ENCODE data around the gene GNG7.

Gene GNG7

DNA sequence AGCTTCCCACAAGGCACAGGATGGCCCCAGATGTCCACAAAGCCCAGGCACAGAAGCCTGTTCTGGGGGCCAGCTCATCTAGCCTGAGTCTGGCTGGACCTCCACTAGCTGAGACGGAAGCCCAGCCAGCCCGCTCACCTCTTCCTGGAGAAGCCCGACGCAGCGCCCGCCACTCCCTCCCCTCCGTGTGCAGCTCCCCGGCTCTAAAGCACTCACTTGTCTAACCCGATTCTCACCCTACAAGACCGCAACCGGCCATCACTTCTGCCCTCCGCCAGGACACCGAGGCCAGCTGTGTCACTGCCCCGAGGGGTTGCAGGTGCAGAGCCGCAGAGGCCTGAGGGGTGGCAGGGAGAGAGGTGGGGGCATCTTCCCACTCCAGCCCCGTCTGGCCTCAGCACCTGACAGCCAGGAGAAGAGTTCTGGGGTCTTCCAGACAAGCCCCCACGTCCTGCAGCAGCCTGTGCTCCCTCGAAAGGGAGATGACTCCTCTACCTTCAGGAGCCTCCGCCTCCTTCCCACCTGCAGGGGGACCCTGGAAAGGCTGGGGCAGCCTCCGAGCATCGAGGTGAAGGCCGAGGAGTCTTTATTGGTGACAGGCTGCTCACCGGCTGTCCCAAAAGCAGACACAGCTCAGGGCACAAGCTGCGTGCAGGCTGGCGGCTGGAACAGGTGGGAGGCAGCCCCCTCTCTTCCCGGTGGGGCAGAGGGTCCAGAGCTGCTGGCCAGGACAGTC lies 24.6 kb upstream of the GNG7 start:
- no peak for TF ChIP-seq EZH2phosphoT487 (IDR thresholded peaks at IDR 0.05; ENCODE audit: borderline replicate concordance, low read length)
- TF ChIP-seq, protein P1, sequence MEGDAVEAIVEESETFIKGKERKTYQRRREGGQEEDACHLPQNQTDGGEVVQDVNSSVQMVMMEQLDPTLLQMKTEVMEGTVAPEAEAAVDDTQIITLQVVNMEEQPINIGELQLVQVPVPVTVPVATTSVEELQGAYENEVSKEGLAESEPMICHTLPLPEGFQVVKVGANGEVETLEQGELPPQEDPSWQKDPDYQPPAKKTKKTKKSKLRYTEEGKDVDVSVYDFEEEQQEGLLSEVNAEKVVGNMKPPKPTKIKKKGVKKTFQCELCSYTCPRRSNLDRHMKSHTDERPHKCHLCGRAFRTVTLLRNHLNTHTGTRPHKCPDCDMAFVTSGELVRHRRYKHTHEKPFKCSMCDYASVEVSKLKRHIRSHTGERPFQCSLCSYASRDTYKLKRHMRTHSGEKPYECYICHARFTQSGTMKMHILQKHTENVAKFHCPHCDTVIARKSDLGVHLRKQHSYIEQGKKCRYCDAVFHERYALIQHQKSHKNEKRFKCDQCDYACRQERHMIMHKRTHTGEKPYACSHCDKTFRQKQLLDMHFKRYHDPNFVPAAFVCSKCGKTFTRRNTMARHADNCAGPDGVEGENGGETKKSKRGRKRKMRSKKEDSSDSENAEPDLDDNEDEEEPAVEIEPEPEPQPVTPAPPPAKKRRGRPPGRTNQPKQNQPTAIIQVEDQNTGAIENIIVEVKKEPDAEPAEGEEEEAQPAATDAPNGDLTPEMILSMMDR (IDR thresholded peaks at IDR 0.05; ENCODE audit: low read depth, low read length, poor library complexity, severe bottlenecking) = no peak

DNA sequence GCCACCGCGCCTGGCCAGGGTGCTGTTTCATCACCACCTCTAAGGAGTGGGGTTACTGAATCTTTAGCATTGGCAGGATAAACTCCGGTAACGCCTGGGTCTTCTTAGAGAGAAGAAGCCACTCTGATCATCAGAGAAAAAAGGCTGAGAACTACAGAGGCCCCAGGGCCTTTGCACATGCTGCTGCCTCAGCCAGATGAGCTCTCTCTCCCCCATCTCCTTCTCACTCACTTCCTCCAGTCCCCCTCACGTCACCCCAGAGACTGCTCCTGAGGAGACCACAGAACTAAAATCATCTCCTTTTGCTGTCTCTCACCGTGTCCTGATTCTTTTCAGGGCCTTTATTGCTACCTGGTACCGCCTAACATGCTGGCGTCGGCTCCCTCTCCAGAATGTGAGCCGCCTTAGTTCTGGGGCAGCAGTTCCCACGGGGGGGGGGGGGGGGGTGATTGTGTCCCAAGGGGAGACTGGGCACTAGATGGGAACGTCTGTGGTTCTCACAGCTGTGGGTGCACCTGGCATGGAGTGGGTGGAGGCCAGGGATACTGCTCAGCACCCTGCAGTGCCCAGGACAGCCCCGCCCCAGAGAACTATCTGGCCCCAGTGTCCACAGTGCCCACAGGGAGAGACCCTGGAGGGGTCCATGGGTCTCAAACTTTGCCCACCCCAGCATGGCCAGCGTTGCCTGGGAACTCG lies 23.8 kb upstream of the GNG7 start:
- Histone ChIP-seq H3K4me1 (ENCODE audit: control insufficient read depth, low read length) (peaks cover 30% of the 10 kb centered on the region), H3K9me3 (ENCODE audit: control insufficient read depth, insufficient read depth, low read length) (no peaks in the 10 kb centered on the region), H3K4me3 (ENCODE audit: low read length) (no peak overlapping the region), H3K27ac (ENCODE audit: low read depth, low read length) (no peak overlapping the region), H3F3A (ENCODE audit: control insufficient read depth, insufficient read depth) (no peaks in the 10 kb centered on the region), H3K79me2 (ENCODE audit: control insufficient read depth, low read length) (no peaks in the 10 kb centered on the region), H4K20me1 (ENCODE audit: control insufficient read depth, insufficient read depth, low read depth, low read length) (peaks cover 4% of the 10 kb centered on the region; the same call in 1 of the 2 replicates), H3K9me2 (replicated peaks; ENCODE audit: control insufficient read depth, low read length) (no peaks in the 10 kb centered on the region), H3K36me3 (ENCODE audit: control insufficient read depth, low read length) (no peaks in the 10 kb centered on the region; the same call in 1 of the 2 replicates), H3K4me2 (ENCODE audit: low read length) (no peak overlapping the region), H3K27me3 (ENCODE audit: control insufficient read depth, low read length) (peaks cover 26% of the 10 kb centered on the region)
- no peak for TF ChIP-seq EZH2phosphoT487 (IDR thresholded peaks at IDR 0.05; ENCODE audit: borderline replicate concordance, low read length)
- TF ChIP-seq, protein P1 (IDR thresholded peaks at IDR 0.05; ENCODE audit: low read depth, low read length, poor library complexity, severe bottlenecking) = no peak

More for the DNA sequence above, 24.6 kb upstream of the GNG7 start:
- H4K20me1 ChIP-seq (ENCODE audit: control insufficient read depth, insufficient read depth, low read depth, low read length) = peaks cover 4% of the 10 kb centered on the region; the same call in 1 of the 2 replicates
- H3K4me2 ChIP-seq (ENCODE audit: low read length) = no peak overlapping the region
- peaks cover 4% of the 10 kb centered on the region for H3K36me3 ChIP-seq (ENCODE audit: control insufficient read depth, low read length)
- no peak overlapping the region for H3K27ac ChIP-seq (ENCODE audit: low read depth, low read length)
- no peaks in the 10 kb centered on the region for H3K9me3 ChIP-seq (ENCODE audit: control insufficient read depth, insufficient read depth, low read length)
- H3K9me2 ChIP-seq (replicated peaks; ENCODE audit: control insufficient read depth, low read length) = no peaks in the 10 kb centered on the region
- H3K27me3 ChIP-seq (ENCODE audit: control insufficient read depth, low read length) = peaks cover 20% of the 10 kb centered on the region
- no peaks in the 10 kb centered on the region for H3F3A ChIP-seq (ENCODE audit: control insufficient read depth, insufficient read depth)
- H3K79me2 ChIP-seq (ENCODE audit: control insufficient read depth, low read length) = no peaks in the 10 kb centered on the region
- H3K4me1 ChIP-seq (ENCODE audit: control insufficient read depth, low read length) = peaks cover 24% of the 10 kb centered on the region
- H3K4me3 ChIP-seq (ENCODE audit: low read length) = no peak overlapping the region

GRCh38 chr19:2724148-2724557 lies 21.7 kb upstream of the GNG7 start:
- H3K27me3 ChIP-seq (ENCODE audit: control insufficient read depth, low read length) = peaks cover 36% of the 10 kb centered on the region
- H3K9me3 ChIP-seq (ENCODE audit: control insufficient read depth, insufficient read depth, low read length) = no peaks in the 10 kb centered on the region
- H3K4me1 ChIP-seq (ENCODE audit: control insufficient read depth, low read length) = peaks cover 42% of the 10 kb centered on the region
- no peak overlapping the region for H3K4me2 ChIP-seq (ENCODE audit: low read length)
- H4K20me1 ChIP-seq (ENCODE audit: control insufficient read depth, insufficient read depth, low read depth, low read length) = no peaks in the 10 kb centered on the region; the same call in 1 of the 2 replicates
- H3K27ac ChIP-seq (ENCODE audit: low read depth, low read length) = no peak overlapping the region
- H3K4me3 ChIP-seq (ENCODE audit: low read length) = no peak overlapping the region
- no peaks in the 10 kb centered on the region for H3K9me2 ChIP-seq (replicated peaks; ENCODE audit: control insufficient read depth, low read length)
- TF ChIP-seq EZH2phosphoT487 (IDR thresholded peaks at IDR 0.05; ENCODE audit: borderline replicate concordance, low read length) = no peak
- TF ChIP-seq, protein P1 (IDR thresholded peaks at IDR 0.05; ENCODE audit: low read depth, low read length, poor library complexity, severe bottlenecking) = peak; percentile 49
- no peaks in the 10 kb centered on the region for H3K79me2 ChIP-seq (ENCODE audit: control insufficient read depth, low read length)
- no peaks in the 10 kb centered on the region for H3K36me3 ChIP-seq (ENCODE audit: control insufficient read depth, low read length)
- H3F3A ChIP-seq (ENCODE audit: control insufficient read depth, insufficient read depth) = no peaks in the 10 kb centered on the region

Measured in DOHH2 (cell line).